Uterus (tissue), 4 donors: Measurements from ENCODE around the gene IRS2. TPM values are rescaled to one million over a fixed set of nuclear protein-coding genes. Genes with fewer than 3 reads are reported as not detected.

Source experiments
- DNase-seq, 2 donors: peaks; one replicate each; pipeline ENCODE4 v3.0.0-alpha.2; 2019 to 2020
- H3K27ac ChIP-seq, 2 donors: fragments of 200-600 bp; sonication (generic); 1 replicate in 1 of 2; 2 replicates in 1 of 2; pipeline ENCODE4 v1.5.1; 2016 to 2018
- H3K27me3 ChIP-seq, 2 donors: fragments of 200-600 bp; sonication (generic); one replicate each; pipeline ENCODE4 v1.5.1; 2018 to 2019; ENCODE audit warnings: control low read depth in 1 of 2
- H3K36me3 ChIP-seq, 2 donors: fragments of 200-600 bp; sonication (generic); one replicate each; pipeline ENCODE4 v1.5.1; 2019; ENCODE audit warnings: control low read depth in 1 of 2
- H3K4me1 ChIP-seq, 2 donors: fragments of 200-600 bp; sonication (generic); one replicate each; pipeline ENCODE4 v1.5.1; 2018 to 2019; ENCODE audit warnings: control low read depth in 1 of 2
- H3K4me3 ChIP-seq, 2 donors: fragments of 200-600 bp; sonication (generic); 1 replicate in 1 of 2; 2 replicates in 1 of 2; pipeline ENCODE4 v1.5.1; 2018 to 2019; ENCODE audit warnings: mild to moderate bottlenecking in 1 of 2
- H3K9me3 ChIP-seq, 2 donors: fragments of 200-600 bp; sonication (generic); one replicate each; pipeline ENCODE4 v1.5.1; 2019; ENCODE audit warnings: control low read depth in 1 of 2
- POLR2A ChIP-seq, 2 donors: fragments of 450-650 bp; IDR thresholded peaks; one replicate each; pipeline ENCODE4 v1.6.1; 2016; ENCODE audit warnings: antibody characterized with exemption in 2 of 2, mild to moderate bottlenecking in 1 of 2, moderate library complexity in 1 of 2
- intact Hi-C: fragments of 100-400 bp; cut with DNase I; formaldehyde crosslinking; loops from one replicate; pipeline ENCODE4 v1.15.1; 2023; ENCODE audit warnings: low total_unique reads
- total RNA-seq, 4 donors: library from RNA; depleted of rRNA in 3 of 4; stranded (reverse); fragments of >200 nt in 3 of 4; gene quantifications; one replicate each; pipeline versions ENCODE4 v1.1.0 to v1.2.4, GENCODE V29; 2014 to 2023
- TF ChIP-seq, protein P1 (sequence below), 4 experiments: fragments of 200-600 bp in 2 of 4; fragments of 450-650 bp in 2 of 4; sonication (generic) in 2 of 4; IDR thresholded peaks; one replicate each; pipeline ENCODE4 v1.5.1; 2016 to 2019; ENCODE audit warnings: antibody characterized with exemption in 4 of 4, mild to moderate bottlenecking in 2 of 4, moderate library complexity in 1 of 4
- donor health status: DM: yes; HTN: yes; CAD: no.

IRS2 gene
- total RNA-seq, 4 donors from 2014 or later = 6.5 to 20.3 (median 11.7) TPM

GRCh38 chr13:109773786-109774185, 12.6 kb downstream of the IRS2 start:
- no peaks in the 10 kb centered on the region for H3K36me3 ChIP-seq
- no peak overlapping the region for H3K27ac ChIP-seq
- no peak for DNase-seq
- H3K4me1 ChIP-seq = peaks cover 5 to 7% of the 10 kb centered on the region in 2 donors
- no peaks in the 10 kb centered on the region for H3K27me3 ChIP-seq
- no peak overlapping the region for H3K4me3 ChIP-seq
- H3K9me3 ChIP-seq = no peaks in the 10 kb centered on the region
- TF ChIP-seq POLR2A (IDR thresholded peaks at IDR 0.05) = no peak
- TF ChIP-seq, protein P1, sequence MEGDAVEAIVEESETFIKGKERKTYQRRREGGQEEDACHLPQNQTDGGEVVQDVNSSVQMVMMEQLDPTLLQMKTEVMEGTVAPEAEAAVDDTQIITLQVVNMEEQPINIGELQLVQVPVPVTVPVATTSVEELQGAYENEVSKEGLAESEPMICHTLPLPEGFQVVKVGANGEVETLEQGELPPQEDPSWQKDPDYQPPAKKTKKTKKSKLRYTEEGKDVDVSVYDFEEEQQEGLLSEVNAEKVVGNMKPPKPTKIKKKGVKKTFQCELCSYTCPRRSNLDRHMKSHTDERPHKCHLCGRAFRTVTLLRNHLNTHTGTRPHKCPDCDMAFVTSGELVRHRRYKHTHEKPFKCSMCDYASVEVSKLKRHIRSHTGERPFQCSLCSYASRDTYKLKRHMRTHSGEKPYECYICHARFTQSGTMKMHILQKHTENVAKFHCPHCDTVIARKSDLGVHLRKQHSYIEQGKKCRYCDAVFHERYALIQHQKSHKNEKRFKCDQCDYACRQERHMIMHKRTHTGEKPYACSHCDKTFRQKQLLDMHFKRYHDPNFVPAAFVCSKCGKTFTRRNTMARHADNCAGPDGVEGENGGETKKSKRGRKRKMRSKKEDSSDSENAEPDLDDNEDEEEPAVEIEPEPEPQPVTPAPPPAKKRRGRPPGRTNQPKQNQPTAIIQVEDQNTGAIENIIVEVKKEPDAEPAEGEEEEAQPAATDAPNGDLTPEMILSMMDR (IDR thresholded peaks at IDR 0.05) = no peak
- intact Hi-C loops = no loop called here

GRCh38 chr13:109773276-109773675, 13.1 kb downstream of the IRS2 start:
- H3K9me3 ChIP-seq = no peaks in the 10 kb centered on the region
- intact Hi-C loops = no loop called here
- TF ChIP-seq POLR2A (IDR thresholded peaks at IDR 0.05) = no peak
- TF ChIP-seq, protein P1 (IDR thresholded peaks at IDR 0.05) = no peak
- DNase-seq = no peak
- H3K4me1 ChIP-seq = peaks cover 0 to 7% of the 10 kb centered on the region in 2 donors
- H3K27me3 ChIP-seq = no peaks in the 10 kb centered on the region
- H3K4me3 ChIP-seq = no peak overlapping the region
- no peak overlapping the region for H3K27ac ChIP-seq
- H3K36me3 ChIP-seq = no peaks in the 10 kb centered on the region

DNA sequence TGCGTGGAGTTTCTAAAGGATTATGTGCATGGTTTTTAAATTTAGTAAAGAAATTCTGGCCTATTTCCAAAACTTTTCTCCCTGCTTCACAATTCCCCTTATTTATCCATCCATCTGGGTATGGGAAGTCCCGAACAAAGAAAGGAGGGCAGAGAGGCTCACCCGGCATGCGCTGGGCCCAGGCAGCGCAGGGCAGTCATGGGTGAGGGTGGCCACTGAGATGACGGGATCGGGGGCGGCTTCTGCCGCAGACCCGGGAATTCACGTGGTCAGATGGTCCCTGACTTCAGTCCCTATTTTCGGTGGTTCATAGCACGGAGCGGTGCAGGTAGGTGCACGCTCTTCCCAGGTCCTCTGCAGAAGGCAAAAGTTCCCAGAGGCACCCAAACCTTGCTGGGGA, 14.5 kb downstream of the IRS2 start:
- no peak overlapping the region for H3K4me3 ChIP-seq
- H3K9me3 ChIP-seq = no peaks in the 10 kb centered on the region
- no peak overlapping the region for H3K27ac ChIP-seq
- intact Hi-C loops = no loop called here
- TF ChIP-seq POLR2A (IDR thresholded peaks at IDR 0.05) = no peak
- TF ChIP-seq, protein P1 (IDR thresholded peaks at IDR 0.05) = no peak
- peaks cover 0 to 7% of the 10 kb centered on the region in 2 donors for H3K4me1 ChIP-seq
- H3K36me3 ChIP-seq = no peaks in the 10 kb centered on the region
- DNase-seq = no peak
- H3K27me3 ChIP-seq = no peaks in the 10 kb centered on the region

- no peak for DNase-seq
- H3K4me1 ChIP-seq = peaks cover 0 to 7% of the 10 kb centered on the region in 2 donors
- H3K36me3 ChIP-seq = no peaks in the 10 kb centered on the region
- TF ChIP-seq, protein P1 (IDR thresholded peaks at IDR 0.05) = no peak
- no peak for TF ChIP-seq POLR2A (IDR thresholded peaks at IDR 0.05)
- no peak overlapping the region for H3K27ac ChIP-seq
- intact Hi-C loops = no loop called here
- no peaks in the 10 kb centered on the region for H3K9me3 ChIP-seq
- H3K4me3 ChIP-seq = no peak overlapping the region
- H3K27me3 ChIP-seq = no peaks in the 10 kb centered on the region
These were observed 15.9 kb downstream of the IRS2 start for GRCh38 chr13:109770436-109770835.

GRCh38 chr13:109769921-109770320, 16.5 kb downstream of the IRS2 start:
- intact Hi-C loops = no loop called here
- DNase-seq = no peak
- H3K4me3 ChIP-seq = no peak overlapping the region
- no peaks in the 10 kb centered on the region for H3K9me3 ChIP-seq
- H3K4me1 ChIP-seq = peaks cover 0 to 7% of the 10 kb centered on the region in 2 donors
- no peaks in the 10 kb centered on the region for H3K27me3 ChIP-seq
- no peak for TF ChIP-seq POLR2A (IDR thresholded peaks at IDR 0.05)
- TF ChIP-seq, protein P1 (IDR thresholded peaks at IDR 0.05) = no peak
- H3K27ac ChIP-seq = no peak overlapping the region
- no peaks in the 10 kb centered on the region for H3K36me3 ChIP-seq
